NOMO-1 treated with DMSO at 0.1 percent for 48 hours (cell line): Measurements from ENCODE around the gene NUP93.
A peak's percentile ranks its signal among the peaks of the same experiment; 100 is the strongest.

ENCODE experiments used
- DNase-seq: peaks from one replicate; lab custom pipeline; 2025; ENCODE audit not compliant: unreplicated experiment; lab: John Stamatoyannopoulos, UW

NUP93 gene

GRCh38 chr16:56729735-56730662, at the start of gene NUP93:
Gene NUP93, plus strand, starts transcription at chr16:56730129. Its CDS starts 18,119 bp downstream, at chr16:56748248.
- peak; percentile 91 for DNase-seq

DNA sequence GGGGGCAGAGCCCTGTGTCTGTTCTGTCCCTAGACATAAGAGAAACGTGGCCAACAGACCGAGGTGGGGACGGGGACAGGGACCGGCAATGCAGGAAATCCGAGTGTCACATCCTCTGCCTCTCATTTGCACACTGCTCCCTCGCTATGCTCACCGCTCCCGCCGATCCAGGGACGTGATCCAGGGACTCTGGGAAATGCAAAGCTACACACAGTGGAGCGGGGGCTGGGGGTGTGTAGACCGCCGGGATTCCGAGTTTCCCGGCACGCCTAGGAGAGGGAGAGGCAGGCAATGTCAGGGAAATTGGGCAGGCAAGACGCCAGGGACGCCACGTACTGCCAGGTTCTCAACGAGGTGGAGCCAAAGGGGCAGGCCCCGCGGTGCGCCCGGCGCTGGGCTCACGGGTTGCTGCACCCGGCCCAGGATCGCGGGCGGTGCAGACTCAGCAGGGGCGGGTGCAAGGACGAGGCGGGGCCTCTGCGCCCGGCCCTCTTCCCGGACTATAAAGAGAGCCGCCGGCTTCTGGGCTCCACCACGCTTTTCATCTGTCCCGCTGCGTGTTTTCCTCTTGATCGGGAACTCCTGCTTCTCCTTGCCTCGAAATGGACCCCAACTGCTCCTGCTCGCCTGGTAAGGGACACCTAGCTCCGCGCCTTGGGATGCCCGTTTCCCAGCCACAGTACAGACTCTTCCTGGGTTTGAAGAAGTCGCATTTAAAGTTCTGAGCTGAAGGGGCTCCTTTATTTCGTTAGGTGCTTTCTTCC, 47.8 kb upstream of the NUP93 start, which contains the start of gene MT1X:
TSS of gene MT1X (plus strand) at position 532 of the 764 bp plus-strand sequence. CDS start at position 603, 71 bp downstream.
- DNase-seq: peak; percentile 86

DNA sequence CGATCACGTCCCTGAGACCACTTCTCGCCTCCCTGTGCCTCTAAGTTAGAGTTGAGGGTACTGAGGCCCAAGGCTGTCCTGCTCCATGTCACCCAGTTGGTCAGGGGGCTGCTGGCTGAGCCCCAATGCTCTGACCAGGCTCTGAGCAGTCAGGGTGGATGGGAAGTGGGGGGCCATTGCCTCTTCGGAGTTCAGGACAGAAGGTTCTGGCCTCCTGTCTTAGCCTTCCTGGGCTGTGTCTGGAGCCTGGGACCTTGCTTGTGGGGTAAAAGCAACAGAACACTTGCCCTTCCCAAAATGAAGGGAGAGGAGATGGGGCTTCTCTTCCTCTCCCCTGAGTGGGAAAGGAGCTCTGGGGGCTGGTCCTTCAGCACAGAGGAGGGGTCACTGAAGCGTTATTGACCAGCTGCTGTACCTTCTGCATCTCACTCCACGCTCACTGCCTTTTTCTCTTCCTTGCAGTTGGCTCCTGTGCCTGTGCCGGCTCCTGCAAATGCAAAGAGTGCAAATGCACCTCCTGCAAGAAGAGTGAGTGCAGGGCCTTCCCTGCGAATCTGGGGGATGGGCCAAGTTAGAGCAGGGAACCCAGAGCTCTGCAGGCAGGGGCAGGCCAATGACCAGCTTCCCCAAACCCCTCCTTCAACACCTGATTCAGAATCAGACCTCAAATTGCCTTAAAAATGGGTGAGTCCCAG, 47.1 kb upstream of the NUP93 start:
- peak; percentile 19 for DNase-seq

DNA sequence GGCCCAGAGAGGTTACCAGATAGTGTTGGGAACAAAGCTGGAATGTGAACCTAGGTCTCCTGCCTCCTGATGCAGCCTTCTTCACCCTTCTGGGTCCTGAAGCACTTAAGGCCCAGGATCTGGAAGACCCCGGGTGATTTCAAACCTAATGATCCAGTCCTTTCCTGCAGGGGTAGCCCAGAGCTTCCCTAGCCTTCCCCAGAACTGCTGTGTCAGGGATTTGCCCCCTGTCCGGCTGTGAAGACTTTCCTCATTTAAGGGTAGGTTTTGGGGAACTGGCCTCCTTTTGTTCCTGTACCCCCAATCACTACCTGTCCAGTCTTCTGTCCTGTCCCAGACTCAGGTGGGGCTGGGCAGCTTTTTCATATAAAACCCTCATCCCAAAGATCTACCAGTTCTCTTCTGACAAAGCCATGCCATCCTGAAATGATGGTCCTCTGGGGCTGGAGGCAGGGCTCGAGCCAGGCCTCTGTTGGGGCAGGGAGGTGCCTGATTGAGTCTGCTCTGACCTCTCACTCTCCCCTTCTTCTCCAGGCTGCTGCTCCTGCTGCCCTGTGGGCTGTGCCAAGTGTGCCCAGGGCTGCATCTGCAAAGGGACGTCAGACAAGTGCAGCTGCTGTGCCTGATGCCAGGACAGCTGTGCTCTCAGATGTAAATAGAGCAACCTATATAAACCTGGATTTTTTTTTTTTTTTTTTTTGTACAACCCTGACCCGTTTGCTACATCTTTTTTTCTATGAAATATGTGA, 46.3 kb upstream of the NUP93 start:
- DNase-seq: no peak

GRCh38 chr16:56684256-56684925, 45.5 kb upstream of the NUP93 start:
- DNase-seq: no peak

DNA sequence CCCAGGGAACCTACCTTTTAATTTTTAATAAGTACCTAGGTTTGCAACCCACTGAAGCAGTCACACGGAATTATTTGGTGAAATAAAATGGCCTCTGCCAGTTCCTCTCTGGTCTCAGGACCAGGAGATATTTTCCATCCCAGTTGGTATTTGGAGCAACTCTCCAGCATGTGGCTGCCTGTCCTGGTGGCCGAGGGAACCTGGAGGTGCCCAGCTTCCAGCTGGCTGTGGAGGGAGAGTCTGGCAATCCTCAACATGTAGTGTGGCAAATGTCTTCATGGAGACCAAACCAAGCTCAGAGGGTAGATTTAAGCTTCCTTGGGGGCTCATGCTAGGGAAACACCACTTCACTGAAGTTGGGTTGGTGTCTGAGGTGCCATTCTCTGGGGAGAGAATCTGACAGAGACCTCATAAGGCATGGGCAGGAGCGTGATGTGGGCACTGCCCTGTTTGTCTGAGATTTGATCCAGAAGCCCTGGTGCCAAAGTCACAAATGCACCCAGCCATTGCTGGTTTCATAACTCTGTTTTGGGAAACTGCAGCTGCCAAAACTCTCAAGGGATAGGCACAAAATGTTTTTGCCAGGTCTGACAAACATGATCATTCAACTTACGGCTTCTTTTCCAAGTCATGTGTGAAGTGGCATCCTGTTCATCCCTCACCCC, 44.9 kb upstream of the NUP93 start:
- no peak for DNase-seq

- no peak for DNase-seq
Observed at GRCh38 chr16:56686758-56687157, 43.2 kb upstream of the NUP93 start.

- no peak for DNase-seq
Observed at GRCh38 chr16:56688762-56689161, 41.2 kb upstream of the NUP93 start.

GRCh38 chr16:56689171-56689570, 40.8 kb upstream of the NUP93 start:
- DNase-seq: no peak

GRCh38 chr16:56690420-56691122, 39.4 kb upstream of the NUP93 start:
- no peak for DNase-seq

- no peak for DNase-seq
Observed at GRCh38 chr16:56691885-56692284, 38.0 kb upstream of the NUP93 start.

DNA sequence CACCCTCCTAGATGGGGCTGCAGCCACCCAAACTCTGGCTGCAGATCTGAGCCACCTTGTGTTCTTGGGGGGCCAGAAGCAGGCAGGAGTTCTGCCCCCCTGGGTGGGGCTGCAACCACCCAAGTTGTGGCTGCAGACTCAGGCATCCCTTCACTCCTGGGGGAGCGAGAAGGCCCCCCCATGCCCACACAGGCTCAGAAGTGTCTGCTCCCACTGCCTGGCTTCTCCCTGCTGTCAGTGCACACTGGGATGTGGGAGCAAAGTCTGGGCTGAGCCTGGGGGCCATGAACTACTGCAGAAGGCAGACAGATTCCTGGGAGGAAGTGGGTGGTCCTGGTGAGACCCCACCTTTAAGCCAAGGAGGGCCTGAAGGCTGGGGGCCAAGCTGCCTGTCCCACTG, 34.7 kb upstream of the NUP93 start:
- DNase-seq: no peak

DNA sequence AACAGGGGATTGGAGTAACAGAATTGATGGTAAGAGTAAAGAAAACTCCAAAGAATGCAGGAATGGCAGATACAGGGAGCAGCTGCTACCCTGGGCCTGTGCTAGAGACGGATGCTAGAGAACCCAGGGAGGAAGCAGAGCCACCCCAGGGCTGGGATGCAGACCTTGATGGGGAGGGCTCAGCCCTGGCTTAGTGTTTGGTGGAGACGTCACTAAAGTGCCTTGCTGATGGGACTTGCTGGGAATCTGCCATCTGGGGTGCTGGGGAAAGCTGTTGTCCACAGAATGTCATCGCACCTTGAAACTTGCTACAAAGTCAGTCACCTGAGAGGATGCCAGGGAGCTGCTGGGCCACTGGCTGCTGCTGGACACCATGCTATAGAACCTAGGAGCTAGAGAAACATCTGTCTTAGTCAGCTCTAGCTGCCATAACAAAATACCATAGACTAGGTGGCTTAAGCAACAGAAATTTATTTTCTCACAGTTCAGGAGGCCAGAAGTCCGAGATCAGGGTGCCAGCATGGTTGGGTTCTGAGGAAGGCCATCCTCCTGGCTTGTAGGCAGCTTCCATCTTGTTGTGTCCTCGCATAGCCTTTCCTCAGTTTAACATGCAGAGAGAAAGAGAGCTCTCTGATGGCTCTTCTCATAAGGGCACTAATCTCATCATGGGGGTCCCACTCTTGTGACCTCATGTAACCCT, 32.3 kb upstream of the NUP93 start:
- DNase-seq: no peak

GRCh38 chr16:56700195-56700594, 29.7 kb upstream of the NUP93 start:
- DNase-seq: peak; percentile 11

GRCh38 chr16:56700631-56701030, 29.3 kb upstream of the NUP93 start:
- no peak for DNase-seq

DNA sequence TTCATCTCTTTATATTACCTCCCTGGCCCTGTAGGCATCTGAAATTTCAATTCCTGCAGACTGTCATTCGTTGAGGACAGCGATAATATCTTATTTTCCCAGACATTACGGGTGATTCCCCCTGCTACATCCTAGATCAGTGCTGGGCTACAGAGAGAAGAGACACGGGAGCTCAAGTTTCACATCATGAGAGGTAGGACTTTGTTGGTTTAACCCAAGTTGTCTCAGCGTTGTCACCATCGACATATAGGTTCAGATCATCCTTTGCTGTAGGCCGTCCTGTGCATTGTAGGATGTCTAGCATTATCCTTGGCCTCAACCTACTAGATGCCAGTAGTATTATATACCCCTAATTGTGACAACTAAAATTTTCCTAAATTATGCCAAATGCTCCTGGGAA, 28.4 kb upstream of the NUP93 start:
- no peak for DNase-seq

- DNase-seq: no peak
Observed at GRCh38 chr16:56702836-56703235, 27.1 kb upstream of the NUP93 start.
